ENCODE data around the gene SCAMP4.

DNA sequence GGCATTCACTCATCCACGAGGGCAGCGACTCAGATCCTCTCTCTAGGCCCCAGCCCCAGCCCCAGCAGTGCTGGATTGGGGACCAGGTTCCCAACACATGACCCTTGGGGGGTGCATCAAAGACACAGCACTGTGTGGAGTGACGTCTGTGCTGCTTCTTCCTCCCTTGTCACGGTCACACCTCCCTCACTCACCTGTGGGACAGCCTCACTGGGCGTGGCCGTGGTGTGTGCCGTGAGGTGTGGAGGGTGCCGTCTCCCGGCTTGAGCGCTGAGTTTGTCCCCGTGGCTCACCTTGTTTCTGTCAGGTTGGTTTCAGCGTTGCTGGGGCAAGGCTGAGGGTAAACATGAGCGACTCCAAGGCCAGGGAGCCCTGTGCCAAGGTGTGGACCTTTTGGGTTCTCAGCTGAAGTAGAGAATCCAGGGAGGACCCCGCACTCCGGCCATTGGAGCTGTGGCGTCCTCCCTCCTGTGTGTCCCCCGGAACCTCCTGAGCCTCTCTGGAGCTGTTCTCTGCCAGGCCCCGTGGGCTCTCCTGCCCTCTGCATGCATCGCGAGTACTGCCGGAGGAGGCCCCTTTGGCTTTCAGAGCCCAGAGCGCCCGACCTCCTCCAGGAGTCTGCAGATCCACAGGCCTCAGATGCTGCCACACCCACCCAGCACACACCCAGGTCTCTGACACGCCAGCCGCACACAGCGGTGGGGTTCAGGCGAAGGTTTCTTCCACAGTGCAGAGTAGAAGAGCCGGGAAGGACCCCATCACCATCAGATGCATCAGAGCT lies 69.4 kb downstream of the SCAMP4 start:
- TF ChIP-seq GATA2 (IDR thresholded peaks at IDR 0.05; ENCODE audit: low read depth, low read length) (no peak), GATA3 (IDR thresholded peaks at IDR 0.05; ENCODE audit: low read depth, low read length) (no peak)

All from SH-SY5Y (cell line).